Keratinocyte (primary cell): ENCODE data around the gene TIMM10B.

Source experiments
- EZH2 ChIP-seq: IDR thresholded peaks from one replicate; pipeline ENCODE4 v1.6.1; 2012; ENCODE audit warnings: inconsistent platforms, mild to moderate bottlenecking, low read length, moderate library complexity
- TF ChIP-seq, protein P1 (sequence below), 3 experiments: IDR thresholded peaks in 1 of 3; conservative IDR thresholded peaks in 1 of 3; optimal IDR thresholded peaks in 1 of 3; 2 replicates in 2 of 3; 3 replicates in 1 of 3; pipeline versions ENCODE3 to v1.5.1; 2011; ENCODE audit warnings: low read length in 3 of 3, mild to moderate bottlenecking in 3 of 3, moderate library complexity in 2 of 3, control low read depth in 1 of 3, inconsistent platforms in 1 of 3; ENCODE audit not compliant: insufficient read depth in 2 of 3; ENCODE audit errors: extremely low read depth in 1 of 3

DNA sequence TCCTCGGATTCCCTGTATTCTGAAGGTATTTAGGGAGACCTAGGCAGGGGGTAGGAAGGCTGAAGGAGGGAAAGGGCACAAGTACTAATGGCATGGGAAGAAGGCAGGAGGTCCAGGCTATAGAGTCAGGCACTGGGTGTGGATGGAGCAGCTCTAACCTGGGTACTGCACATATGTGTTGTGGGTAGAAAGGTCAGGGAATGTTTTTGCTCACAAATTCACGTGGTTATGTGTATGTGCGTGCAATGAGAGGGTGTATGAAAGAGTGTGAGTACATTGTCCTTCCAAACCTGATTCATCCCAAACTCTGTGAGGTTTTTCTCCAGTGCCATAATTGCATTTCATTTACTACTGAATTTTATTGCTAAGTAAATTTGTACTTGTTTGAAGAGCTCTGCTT, 39.0 kb downstream of the TIMM10B start:
- TF ChIP-seq, protein P1, sequence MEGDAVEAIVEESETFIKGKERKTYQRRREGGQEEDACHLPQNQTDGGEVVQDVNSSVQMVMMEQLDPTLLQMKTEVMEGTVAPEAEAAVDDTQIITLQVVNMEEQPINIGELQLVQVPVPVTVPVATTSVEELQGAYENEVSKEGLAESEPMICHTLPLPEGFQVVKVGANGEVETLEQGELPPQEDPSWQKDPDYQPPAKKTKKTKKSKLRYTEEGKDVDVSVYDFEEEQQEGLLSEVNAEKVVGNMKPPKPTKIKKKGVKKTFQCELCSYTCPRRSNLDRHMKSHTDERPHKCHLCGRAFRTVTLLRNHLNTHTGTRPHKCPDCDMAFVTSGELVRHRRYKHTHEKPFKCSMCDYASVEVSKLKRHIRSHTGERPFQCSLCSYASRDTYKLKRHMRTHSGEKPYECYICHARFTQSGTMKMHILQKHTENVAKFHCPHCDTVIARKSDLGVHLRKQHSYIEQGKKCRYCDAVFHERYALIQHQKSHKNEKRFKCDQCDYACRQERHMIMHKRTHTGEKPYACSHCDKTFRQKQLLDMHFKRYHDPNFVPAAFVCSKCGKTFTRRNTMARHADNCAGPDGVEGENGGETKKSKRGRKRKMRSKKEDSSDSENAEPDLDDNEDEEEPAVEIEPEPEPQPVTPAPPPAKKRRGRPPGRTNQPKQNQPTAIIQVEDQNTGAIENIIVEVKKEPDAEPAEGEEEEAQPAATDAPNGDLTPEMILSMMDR (optimal IDR thresholded peaks at IDR 0.05 in 1 of 3, IDR thresholded peaks at IDR 0.05 in 1 of 3, conservative IDR thresholded peaks at IDR 0.05 in 1 of 3; ENCODE audit: extremely low read depth in 1 of 3, insufficient read depth in 2 of 3, low read length in 3 of 3) = no peak
- TF ChIP-seq EZH2 = no peak
